ENCODE results near the gene TMEM92. TPM values are rescaled to one million over a fixed set of nuclear protein-coding genes. Genes with fewer than 3 reads are reported as not detected.

TMEM92 gene
- total RNA-seq, 4 donors from 2014 or later: 1.3 TPM; not detected in 3

Other genes with a start within 250 kb of the TMEM92 start
- gene ITGA3, start 218.4 kb upstream of the TMEM92 start, total RNA-seq: 100 to 1,000 TPM in 3 of 4 donors, 10 to 100 TPM in 1; 85.9 to 229 (median 198) TPM
- gene PDK2, start 179.1 kb upstream of the TMEM92 start, total RNA-seq: 100 to 1,000 TPM in 2 of 4 donors, 10 to 100 TPM in 2; 33.2 to 114 (median 69.6) TPM
- under 1 TPM in 1 of 4 donors, not detected in 3; 0.68 TPM for gene SAMD14, start 144.3 kb upstream of the TMEM92 start, total RNA-seq
- gene PPP1R9B, start 123.8 kb upstream of the TMEM92 start, total RNA-seq: 10 to 100 TPM; 21.5 to 26.2 (median 23.7) TPM
- gene SGCA, start 108.5 kb upstream of the TMEM92 start, total RNA-seq: 1 to 10 TPM; 2.1 to 5.8 (median 4.0) TPM
- 10 to 100 TPM; 19.2 to 56.8 (median 33.1) TPM for gene COL1A1, start 72.8 kb upstream of the TMEM92 start, total RNA-seq
- 10 to 100 TPM; 36.9 to 61.3 (median 45.5) TPM for gene XYLT2, start 71.7 kb downstream of the TMEM92 start, total RNA-seq
- 10 to 100 TPM; 60.3 to 87.7 (median 65.3) TPM for gene MRPL27, start 98.7 kb downstream of the TMEM92 start, total RNA-seq
- 1 to 10 TPM in 2 of 4 donors, under 1 TPM in 2; 0.39 to 2.5 (median 0.98) TPM for gene EME1, start 98.8 kb downstream of the TMEM92 start, total RNA-seq
- gene LRRC59, start 123.1 kb downstream of the TMEM92 start, total RNA-seq: 10 to 100 TPM; 16.5 to 58.0 (median 39.0) TPM
- gene ACSF2, start 151.8 kb downstream of the TMEM92 start, total RNA-seq: 100 to 1,000 TPM in 1 of 4 donors, 10 to 100 TPM in 3; 61.2 to 164 (median 69.8) TPM
- gene CHAD, start 194.4 kb downstream of the TMEM92 start, total RNA-seq: 10 to 100 TPM in 1 of 4 donors, 1 to 10 TPM in 3; 4.5 to 15.4 (median 7.2) TPM
- 10 to 100 TPM; 27.3 to 41.3 (median 30.1) TPM for gene RSAD1, start 204.4 kb downstream of the TMEM92 start, total RNA-seq
- gene MYCBPAP, start 234.0 kb downstream of the TMEM92 start, total RNA-seq: 1 to 10 TPM in 2 of 4 donors, under 1 TPM in 2; 0.42 to 4.6 (median 1.3) TPM